Testis (tissue), 2 donors: Measurements from ENCODE around the gene ALK.
A peak's percentile ranks its signal among the peaks of the same experiment; 100 is the strongest.

Experiments used
- CTCF ChIP-seq, 3 experiments: fragments of 450-650 bp in 2 of 3; fragments of 200-600 bp in 1 of 3; sonication (generic) in 1 of 3; IDR thresholded peaks; one replicate each; pipeline ENCODE4 v1.5.1; 2016 to 2019; ENCODE audit warnings: antibody characterized with exemption in 3 of 3, mild to moderate bottlenecking in 2 of 3, moderate library complexity in 1 of 3
- POLR2A ChIP-seq: fragments of 450-650 bp; IDR thresholded peaks from one replicate; pipeline ENCODE4 v1.6.1; 2017; ENCODE audit warnings: antibody characterized with exemption, mild to moderate bottlenecking, moderate library complexity

GRCh38 chr2:29841386-29842004 lies 79.9 kb downstream of the ALK start:
- TF ChIP-seq CTCF (IDR thresholded peaks at IDR 0.05) (peak; percentile 60 to 81 (median 67)), POLR2A (no peak)
